ENCODE data around the gene TEPSIN.
A peak's percentile ranks its signal among the peaks of the same experiment; 100 is the strongest.

Gene TEPSIN

GRCh38 chr17:81238815-81239713, at the start of gene TEPSIN, which contains the start of gene NDUFAF8:
TSS of gene TEPSIN (minus strand) at chr17:81239055. CDS start at chr17:81239033, 22 bp downstream.
TSS of gene NDUFAF8 (plus strand) at chr17:81239318. CDS start at chr17:81239364, 46 bp downstream.
- DNase-seq, result peak; percentile 95

- DNase-seq, result peak; percentile 11
Measured at GRCh38 chr17:81287741-81288430, 49.0 kb upstream of the TEPSIN start.

GRCh38 chr17:81287152-81287551, 48.3 kb upstream of the TEPSIN start:
- no peak for DNase-seq

GRCh38 chr17:81286491-81287145, 47.8 kb upstream of the TEPSIN start:
- no peak for DNase-seq

- DNase-seq, result no peak
Measured at GRCh38 chr17:81285894-81286293, 47.0 kb upstream of the TEPSIN start.

- DNase-seq, result peak; percentile 71
Measured at GRCh38 chr17:81285179-81285878, 46.5 kb upstream of the TEPSIN start.

GRCh38 chr17:81282876-81283275, 44.0 kb upstream of the TEPSIN start:
- DNase-seq, result no peak

GRCh38 chr17:81282141-81282540, 43.3 kb upstream of the TEPSIN start:
- DNase-seq, result no peak

- DNase-seq, result no peak
Measured at GRCh38 chr17:81280571-81280970, 41.7 kb upstream of the TEPSIN start.

- no peak for DNase-seq
Measured at GRCh38 chr17:81279278-81280275, 40.7 kb upstream of the TEPSIN start.

GRCh38 chr17:81278831-81279230, 40.0 kb upstream of the TEPSIN start:
- DNase-seq, result no peak

- no peak for DNase-seq
Measured at GRCh38 chr17:81277946-81278693, 39.3 kb upstream of the TEPSIN start.

GRCh38 chr17:81277421-81277820, 38.6 kb upstream of the TEPSIN start:
- no peak for DNase-seq

- DNase-seq, result no peak
Measured at GRCh38 chr17:81276781-81277180, 37.9 kb upstream of the TEPSIN start.

- no peak for DNase-seq
Measured at GRCh38 chr17:81274471-81274855, 35.6 kb upstream of the TEPSIN start.

- DNase-seq, result no peak
Measured at GRCh38 chr17:81273698-81274470, 35.0 kb upstream of the TEPSIN start.

GRCh38 chr17:81272616-81273015, 33.8 kb upstream of the TEPSIN start:
- DNase-seq, result no peak

- no peak for DNase-seq
Measured at GRCh38 chr17:81271226-81271625, 32.4 kb upstream of the TEPSIN start.

- DNase-seq, result no peak
Measured at GRCh38 chr17:81270279-81270678, 31.4 kb upstream of the TEPSIN start.

Measured in CD4-positive, alpha-beta T cell treated with Interleukin-6 for 4 hours (primary cell).